H9 (cell line): ENCODE results near the gene TRPM2. TPM values are rescaled to one million over a fixed set of nuclear protein-coding genes. Genes with fewer than 3 reads are reported as not detected.

Experiments
- DNase-seq: peaks from one replicate; pipeline ENCODE4 v3.0.0-alpha.2; 2017
- H2AFZ ChIP-seq: one replicate; pipeline ENCODE4 v1.6.1; 2013; ENCODE audit warnings: mild to moderate bottlenecking, low read length, control low read depth, moderate library complexity
- H2AK5ac ChIP-seq: 2 replicates; pipeline ENCODE4 v1.6.1; 2013; ENCODE audit warnings: low read length, control low read depth, mixed read lengths; ENCODE audit not compliant: insufficient read length
- H2BK120ac ChIP-seq: one replicate; pipeline ENCODE4 v1.6.1; 2013; ENCODE audit warnings: low read depth, mild to moderate bottlenecking, low read length, control low read depth, inconsistent platforms; ENCODE audit not compliant: poor library complexity, severe bottlenecking
- H2BK12ac ChIP-seq: 2 replicates; pipeline ENCODE4 v1.6.1; 2013; ENCODE audit warnings: low read length, control low read depth, mixed read lengths, low read depth; ENCODE audit not compliant: insufficient read length
- H2BK15ac ChIP-seq: 2 replicates; pipeline ENCODE4 v1.6.1; 2013; ENCODE audit warnings: low read depth, low read length, control low read depth
- H2BK20ac ChIP-seq: one replicate; pipeline ENCODE4 v1.6.1; 2013; ENCODE audit warnings: low read depth, mild to moderate bottlenecking, low read length, control low read depth, inconsistent platforms; ENCODE audit not compliant: poor library complexity, severe bottlenecking
- H2BK5ac ChIP-seq: 2 replicates; pipeline ENCODE4 v1.6.1; 2013; ENCODE audit warnings: low read length, control low read depth, mixed read lengths; ENCODE audit not compliant: insufficient read length
- H3K14ac ChIP-seq: 2 replicates; pipeline ENCODE4 v1.6.1; 2013; ENCODE audit warnings: low read length, control low read depth; ENCODE audit not compliant: insufficient read depth
- H3K18ac ChIP-seq: 2 replicates; pipeline ENCODE4 v1.6.1; 2013; ENCODE audit warnings: low read depth, mild to moderate bottlenecking, mixed read lengths, low read length, control low read depth; ENCODE audit not compliant: insufficient read length
- H3K23ac ChIP-seq: 2 replicates; pipeline ENCODE4 v1.6.1; 2013; ENCODE audit warnings: low read length, control low read depth, mixed read lengths, low read depth; ENCODE audit not compliant: insufficient read length
- H3K23me2 ChIP-seq: 2 replicates; pipeline ENCODE4 v1.6.1; 2013; ENCODE audit warnings: low read depth, mild to moderate bottlenecking, mixed read lengths, low read length, control low read depth; ENCODE audit not compliant: insufficient read length, poor library complexity, severe bottlenecking
- H3K27ac ChIP-seq: 2 replicates; pipeline ENCODE4 v1.5.1; 2013; ENCODE audit warnings: low read length, control low read depth, mixed read lengths, low read depth; ENCODE audit not compliant: insufficient read length
- H3K27me3 ChIP-seq: 2 replicates; pipeline ENCODE4 v1.6.1; 2013; ENCODE audit warnings: low read length, control low read depth, inconsistent platforms; ENCODE audit not compliant: insufficient read depth
- H3K4ac ChIP-seq: 2 replicates; pipeline ENCODE4 v1.6.1; 2013; ENCODE audit warnings: low read depth, mild to moderate bottlenecking, control low read depth, inconsistent platforms, low read length, moderate library complexity
- H3K4me1 ChIP-seq: 2 replicates; pipeline ENCODE4 v1.6.1; 2013; ENCODE audit warnings: low read length, control low read depth, inconsistent platforms; ENCODE audit not compliant: insufficient read depth
- H3K4me2 ChIP-seq: 2 replicates; pipeline ENCODE4 v1.6.1; 2013; ENCODE audit warnings: low read length, control low read depth, mixed read lengths; ENCODE audit not compliant: insufficient read length, insufficient read depth
- H3K56ac ChIP-seq: 2 replicates; pipeline ENCODE4 v1.6.1; 2013; ENCODE audit warnings: low read depth, mild to moderate bottlenecking, mixed read lengths, low read length, control low read depth; ENCODE audit not compliant: insufficient read length
- H3K79me1 ChIP-seq: 2 replicates; pipeline ENCODE4 v1.6.1; 2013; ENCODE audit warnings: low read depth, mild to moderate bottlenecking, moderate library complexity, low read length, control low read depth, inconsistent platforms; ENCODE audit not compliant: insufficient read depth, poor library complexity, severe bottlenecking
- H3K79me2 ChIP-seq: 2 replicates; pipeline ENCODE4 v1.6.1; 2013; ENCODE audit warnings: low read length, control low read depth, inconsistent platforms; ENCODE audit not compliant: insufficient read depth
- H3K9ac ChIP-seq: 2 replicates; pipeline ENCODE4 v1.6.1; 2013; ENCODE audit warnings: low read length, control low read depth, mixed read lengths; ENCODE audit not compliant: insufficient read length; ENCODE audit errors: extremely low read depth
- H3K9me3 ChIP-seq: one replicate; pipeline ENCODE4 v1.6.1; 2013; ENCODE audit warnings: low read depth, low read length, inconsistent platforms; ENCODE audit not compliant: control insufficient read depth
- H3T11ph ChIP-seq: one replicate; pipeline ENCODE4 v1.6.1; 2013; ENCODE audit warnings: mild to moderate bottlenecking, low read length, control low read depth, inconsistent platforms
- H4K20me1 ChIP-seq: one replicate; pipeline ENCODE4 v1.6.1; 2013; ENCODE audit not compliant: control insufficient read depth, insufficient read length, insufficient read depth
- H4K5ac ChIP-seq: 2 replicates; pipeline ENCODE4 v1.6.1; 2013; ENCODE audit warnings: low read depth, mild to moderate bottlenecking, mixed read lengths, low read length, control low read depth; ENCODE audit not compliant: insufficient read length
- H4K8ac ChIP-seq: replicated peaks from 2 replicates; pipeline ENCODE4 v1.6.1; 2013; ENCODE audit warnings: low read length, control low read depth, mixed read lengths, low read depth; ENCODE audit not compliant: insufficient read length
- H4K91ac ChIP-seq: 2 replicates; pipeline ENCODE4 v1.6.1; 2013; ENCODE audit warnings: low read depth, mild to moderate bottlenecking, moderate library complexity, mixed read lengths, low read length, control low read depth; ENCODE audit not compliant: insufficient read length
- H3K27ac Mint-ChIP-seq, 3 experiments: 2 replicates in 2 of 3; 3 replicates in 1 of 3; pipeline ENCODE4 v1.8.0; 2020 to 2021; ENCODE audit warnings: mixed read lengths in 3 of 3, mild to moderate bottlenecking in 1 of 3, moderate library complexity in 1 of 3
- H3K27me3 Mint-ChIP-seq: 2 replicates; pipeline ENCODE4 v1.8.0; 2021; ENCODE audit warnings: low read depth, mild to moderate bottlenecking, moderate library complexity, mixed read lengths
- H3K36me3 Mint-ChIP-seq, 3 experiments: 2 replicates in 2 of 3; 3 replicates in 1 of 3; pipeline ENCODE4 v1.8.0; 2020 to 2021; ENCODE audit warnings: low read depth in 3 of 3, mixed read lengths in 3 of 3; ENCODE audit not compliant: insufficient read depth in 1 of 3
- H3K4me1 Mint-ChIP-seq, 2 experiments: 2 replicates each; pipeline ENCODE4 v1.8.0; 2020; ENCODE audit warnings: mixed read lengths in 2 of 2
- H3K4me3 Mint-ChIP-seq, 2 experiments: 2 replicates in 1 of 2; 3 replicates in 1 of 2; pipeline ENCODE4 v1.8.0; 2020 to 2021; ENCODE audit warnings: mild to moderate bottlenecking in 2 of 2, mixed read lengths in 2 of 2, moderate library complexity in 1 of 2
- H3K9me3 Mint-ChIP-seq, 2 experiments: 2 replicates in 1 of 2; 3 replicates in 1 of 2; pipeline ENCODE4 v1.8.0; 2020; ENCODE audit warnings: mild to moderate bottlenecking in 2 of 2, mixed read lengths in 2 of 2, moderate library complexity in 1 of 2
- CTCF ChIP-seq: fragments of 200-600 bp; sonication (generic); conservative IDR thresholded peaks from 3 replicates; pipeline ENCODE4 v1.8.0; 2021; ENCODE audit warnings: antibody characterized with exemption, mild to moderate bottlenecking
- WGBS: extraction: QIAGEN DNeasy Blood & Tissue Kit; methylation state at CpG from one replicate; pipeline ENCODE4 v1.1.7; 2013; ENCODE audit warnings: missing lambda C conversion rate, low lambda C conversion rate, mixed read lengths; ENCODE audit not compliant: insufficient read length; ENCODE audit errors: extremely low coverage; 5-methylcytosine and 5-hydroxymethylcytosine counted together
- total RNA-seq: library from RNA; stranded (reverse); gene quantifications from 2 replicates; pipeline ENCODE4 v1.2.1, GENCODE V29; 2021

TRPM2 gene
- total RNA-seq, 1 experiment from 2014 or later = 0.68 TPM

- Mint-ChIP-seq H3K27me3 (no peaks in the 10 kb centered on the region; the same call in 1 of the 2 replicates), H3K4me1 (0 out of 4 replicates have a peak, but pooled peaks cover 2 to 5% of the 10 kb centered on the region in 2 experiments), H3K27ac (no peak overlapping the region)
Measured at GRCh38 chr21:44442266-44443125, 89.1 kb downstream of the TRPM2 start.

More at GRCh38 chr21:44442266-44443125, 89.1 kb downstream of the TRPM2 start:
- Mint-ChIP-seq H3K4me3 (no peak overlapping the region), H3K9me3 (no peaks in the 10 kb centered on the region), H3K36me3 (no peaks in the 10 kb centered on the region; a peak in 1 of 7 replicates)
- Histone ChIP-seq H3K18ac (no peak overlapping the region), H3K27me3 (no peaks in the 10 kb centered on the region), H2BK20ac (no peak overlapping the region), H3K56ac (no peak overlapping the region), H3K79me1 (no peaks in the 10 kb centered on the region), H3K9ac (no peak overlapping the region), H3K79me2 (no peaks in the 10 kb centered on the region), H2AK5ac (no peak overlapping the region), H2BK120ac (no peak overlapping the region), H4K8ac (no peak overlapping the region), H4K20me1 (no peaks in the 10 kb centered on the region), H4K5ac (no peak overlapping the region), H3K14ac (no peak overlapping the region), H2BK5ac (no peak overlapping the region), H3K23me2 (no peaks in the 10 kb centered on the region), H3K4ac (no peak overlapping the region), H2BK15ac (no peak overlapping the region), H3K9me3 (no peaks in the 10 kb centered on the region), H4K91ac (no peak overlapping the region), H3K4me1 (no peaks in the 10 kb centered on the region), H3K23ac (no peak overlapping the region), H2AFZ (no peak overlapping the region), H2BK12ac (no peak overlapping the region), H3K4me2 (no peak overlapping the region), H3T11ph (no peak overlapping the region), H3K27ac (no peak overlapping the region)
- no peak for TF ChIP-seq CTCF
- WGBS = no CpG with 5 or more reads among the region's 19 CpGs
- no peak for DNase-seq
